PFSK-1 (cell line): ENCODE data around the gene USP46.

Experiments used
- FOXP2 ChIP-seq: optimal IDR thresholded peaks from 2 replicates; pipeline ENCODE3; 2011; ENCODE audit warnings: borderline replicate concordance, control low read depth, inconsistent platforms; ENCODE audit not compliant: insufficient read depth; ENCODE audit errors: extremely low read length, extremely low read depth
- POLR2AphosphoS5 ChIP-seq: IDR thresholded peaks from 2 replicates; pipeline ENCODE4 v1.6.1; 2012; ENCODE audit warnings: low read depth, mild to moderate bottlenecking, control low read depth, low read length, moderate library complexity
- SIN3A ChIP-seq: IDR thresholded peaks from 2 replicates; pipeline ENCODE4 v1.6.1; 2012; ENCODE audit warnings: mild to moderate bottlenecking, low read length, moderate library complexity, borderline replicate concordance; ENCODE audit not compliant: insufficient read depth
- TAF1 ChIP-seq: IDR thresholded peaks from 2 replicates; pipeline ENCODE4 v1.6.1; 2012; ENCODE audit warnings: low read length, control low read depth, borderline replicate concordance; ENCODE audit not compliant: insufficient read depth
- TF ChIP-seq, protein P1 (sequence below), 2 experiments: IDR thresholded peaks; 2 replicates each; pipeline versions ENCODE4 v1.6.1 to v1.8.0; 2011 to 2012; ENCODE audit warnings: low read depth in 2 of 2, low read length in 2 of 2, control low read depth in 1 of 2, inconsistent platforms in 1 of 2, mild to moderate bottlenecking in 1 of 2, moderate library complexity in 1 of 2; ENCODE audit not compliant: insufficient read depth in 1 of 2

USP46 gene

DNA sequence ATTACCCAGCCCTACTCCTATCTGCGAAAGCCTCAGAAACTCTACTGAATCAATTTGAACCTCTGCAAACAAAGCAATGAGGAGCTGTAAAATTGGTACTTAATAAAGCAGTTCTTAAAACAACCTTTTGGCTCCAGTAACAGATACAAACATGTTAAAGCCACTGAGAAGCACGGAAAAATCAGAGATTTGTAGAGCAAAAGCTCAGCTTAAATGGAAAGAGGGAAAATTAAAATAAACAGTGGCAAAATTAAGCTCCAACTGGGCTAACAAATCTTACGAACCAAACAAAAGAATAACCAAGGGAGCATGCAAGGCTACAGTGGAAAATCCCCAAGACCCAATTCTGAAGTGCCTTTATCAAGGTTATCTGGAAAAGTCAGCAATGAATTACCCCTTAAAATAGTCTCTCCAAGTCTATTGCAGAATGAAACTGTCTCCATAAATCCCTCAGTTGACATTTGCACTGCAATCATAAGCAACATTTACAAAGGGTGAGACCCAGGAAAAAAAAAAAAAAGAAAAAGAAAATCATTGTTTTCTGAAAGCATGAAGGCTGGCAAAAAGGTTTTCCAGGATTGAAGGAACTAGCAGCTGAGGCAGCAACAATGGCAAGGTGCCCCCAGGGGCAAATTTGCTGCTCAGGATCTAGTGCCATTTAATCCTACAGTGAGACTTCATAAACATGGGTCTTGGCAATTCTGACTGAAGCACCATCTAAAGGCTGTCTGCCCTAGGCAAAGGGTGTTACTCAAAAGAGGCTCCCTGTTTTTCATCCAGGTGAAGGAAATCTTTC lies 40.1 kb downstream of the USP46 start:
- TF ChIP-seq TAF1: no peak
- no peak for TF ChIP-seq FOXP2
- no peak for TF ChIP-seq SIN3A
- TF ChIP-seq, protein P1, sequence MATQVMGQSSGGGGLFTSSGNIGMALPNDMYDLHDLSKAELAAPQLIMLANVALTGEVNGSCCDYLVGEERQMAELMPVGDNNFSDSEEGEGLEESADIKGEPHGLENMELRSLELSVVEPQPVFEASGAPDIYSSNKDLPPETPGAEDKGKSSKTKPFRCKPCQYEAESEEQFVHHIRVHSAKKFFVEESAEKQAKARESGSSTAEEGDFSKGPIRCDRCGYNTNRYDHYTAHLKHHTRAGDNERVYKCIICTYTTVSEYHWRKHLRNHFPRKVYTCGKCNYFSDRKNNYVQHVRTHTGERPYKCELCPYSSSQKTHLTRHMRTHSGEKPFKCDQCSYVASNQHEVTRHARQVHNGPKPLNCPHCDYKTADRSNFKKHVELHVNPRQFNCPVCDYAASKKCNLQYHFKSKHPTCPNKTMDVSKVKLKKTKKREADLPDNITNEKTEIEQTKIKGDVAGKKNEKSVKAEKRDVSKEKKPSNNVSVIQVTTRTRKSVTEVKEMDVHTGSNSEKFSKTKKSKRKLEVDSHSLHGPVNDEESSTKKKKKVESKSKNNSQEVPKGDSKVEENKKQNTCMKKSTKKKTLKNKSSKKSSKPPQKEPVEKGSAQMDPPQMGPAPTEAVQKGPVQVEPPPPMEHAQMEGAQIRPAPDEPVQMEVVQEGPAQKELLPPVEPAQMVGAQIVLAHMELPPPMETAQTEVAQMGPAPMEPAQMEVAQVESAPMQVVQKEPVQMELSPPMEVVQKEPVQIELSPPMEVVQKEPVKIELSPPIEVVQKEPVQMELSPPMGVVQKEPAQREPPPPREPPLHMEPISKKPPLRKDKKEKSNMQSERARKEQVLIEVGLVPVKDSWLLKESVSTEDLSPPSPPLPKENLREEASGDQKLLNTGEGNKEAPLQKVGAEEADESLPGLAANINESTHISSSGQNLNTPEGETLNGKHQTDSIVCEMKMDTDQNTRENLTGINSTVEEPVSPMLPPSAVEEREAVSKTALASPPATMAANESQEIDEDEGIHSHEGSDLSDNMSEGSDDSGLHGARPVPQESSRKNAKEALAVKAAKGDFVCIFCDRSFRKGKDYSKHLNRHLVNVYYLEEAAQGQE (IDR thresholded peaks at IDR 0.05; ENCODE audit: insufficient read depth in 1 of 2, low read depth in 2 of 2, low read length in 2 of 2): no peak
- TF ChIP-seq POLR2AphosphoS5: no peak

DNA sequence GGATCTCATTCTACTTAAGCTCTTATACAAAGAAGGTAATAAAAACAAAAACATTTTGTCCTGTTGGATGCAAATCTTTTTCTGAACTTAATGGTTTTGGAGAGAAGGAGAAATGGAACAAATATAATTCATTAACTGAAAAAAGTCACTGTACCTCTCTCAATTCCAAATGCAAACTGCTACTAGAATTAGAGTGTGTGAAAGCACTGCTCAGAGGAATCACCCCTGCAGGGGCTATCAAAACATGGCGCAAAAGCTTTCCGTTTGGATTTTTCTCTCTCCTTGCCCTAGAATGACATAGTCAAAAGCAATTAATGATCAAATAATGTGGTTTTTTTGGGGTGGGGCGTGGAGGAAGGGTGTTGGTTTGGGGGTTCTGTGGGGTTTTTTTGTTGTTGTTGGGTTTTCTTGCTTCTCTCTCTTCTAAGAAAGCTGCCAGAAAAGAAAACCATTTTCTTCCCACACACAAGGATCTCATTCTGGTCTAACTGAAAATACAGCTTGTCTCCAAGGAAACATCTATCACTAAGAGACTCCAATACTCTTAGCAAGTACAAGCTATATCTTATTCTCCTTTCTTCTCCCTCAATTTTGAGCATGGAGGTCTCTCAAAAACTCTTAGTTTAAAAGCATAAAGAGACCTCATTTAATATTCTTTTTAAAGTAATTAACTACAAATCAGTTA lies 41.6 kb downstream of the USP46 start:
- TF ChIP-seq SIN3A: no peak
- TF ChIP-seq, protein P1 (IDR thresholded peaks at IDR 0.05; ENCODE audit: insufficient read depth in 1 of 2, low read depth in 2 of 2, low read length in 2 of 2): no peak
- TF ChIP-seq TAF1: no peak
- TF ChIP-seq POLR2AphosphoS5: no peak
- TF ChIP-seq FOXP2: no peak

DNA sequence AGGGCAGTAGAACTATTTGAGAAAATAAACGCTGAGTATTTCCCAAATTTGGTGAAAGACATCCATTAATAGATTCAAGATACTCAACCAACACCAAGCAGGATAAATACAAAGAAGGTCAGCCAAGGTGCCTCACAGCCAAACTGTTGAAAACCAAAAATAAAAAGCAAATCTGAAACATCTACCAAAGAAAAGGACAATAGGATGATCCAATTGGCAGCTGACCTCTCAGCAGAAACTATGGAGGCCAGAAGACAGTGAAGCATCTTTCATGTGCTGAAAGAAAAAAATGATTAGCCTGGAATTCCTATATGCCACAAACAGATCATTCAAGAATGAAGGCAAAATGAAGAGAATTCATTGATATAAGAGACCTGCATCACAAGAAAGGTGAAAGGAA lies 44.9 kb downstream of the USP46 start:
- TF ChIP-seq FOXP2: no peak
- no peak for TF ChIP-seq SIN3A
- no peak for TF ChIP-seq POLR2AphosphoS5
- TF ChIP-seq, protein P1 (IDR thresholded peaks at IDR 0.05; ENCODE audit: insufficient read depth in 1 of 2, low read depth in 2 of 2, low read length in 2 of 2): no peak
- TF ChIP-seq TAF1: no peak

DNA sequence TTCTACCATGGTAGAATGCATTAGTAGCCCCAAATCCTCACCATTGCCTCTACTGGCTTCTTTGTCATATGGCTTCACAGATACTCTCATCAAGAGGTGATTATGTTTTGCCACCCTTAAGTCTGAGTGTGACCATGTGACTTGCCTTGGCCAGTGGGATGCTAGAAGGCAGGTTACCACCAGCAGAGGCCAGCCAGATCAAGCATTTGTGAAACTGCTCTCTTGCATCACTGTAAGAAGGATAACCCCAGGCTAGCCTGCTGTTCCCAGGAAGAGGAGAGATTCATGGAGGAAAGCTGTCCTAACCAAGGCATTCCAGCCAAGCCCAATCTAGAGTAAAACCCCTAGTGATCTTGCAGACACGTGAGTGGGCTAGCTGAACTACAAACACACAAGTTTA lies 46.8 kb downstream of the USP46 start:
- TF ChIP-seq, protein P1 (IDR thresholded peaks at IDR 0.05; ENCODE audit: insufficient read depth in 1 of 2, low read depth in 2 of 2, low read length in 2 of 2): no peak
- no peak for TF ChIP-seq POLR2AphosphoS5
- no peak for TF ChIP-seq SIN3A
- no peak for TF ChIP-seq TAF1
- no peak for TF ChIP-seq FOXP2
